ENCODE data around the gene ADGRG2. TPM values are rescaled to one million over a fixed set of nuclear protein-coding genes. Genes with fewer than 3 reads are reported as not detected.
"Not testable (repeated sequence)": the region's sequence is repeated elsewhere in the genome, so short reads cannot be mapped to it uniquely, and the experiment has no call there.

Gene ADGRG2
- total RNA-seq, 4 donors from 2014 or later = 0.11 to 0.16 TPM; not detected in 2

GRCh38 chrX:18981124-18981807, 141.0 kb downstream of the ADGRG2 start:
- Histone ChIP-seq H3K27me3 (no peaks in the 10 kb centered on the region), H3K9me3 (no peaks in the 10 kb centered on the region), H3K4me1 (peaks cover 5 to 10% of the 10 kb centered on the region in 2 donors), H3K36me3 (no peaks in the 10 kb centered on the region), H3K4me3 (no peak overlapping the region), H3K27ac (no peak overlapping the region)
- in situ Hi-C loops (cut with MboI; ENCODE audit: low sequenced_read_pairs in 4 of 4) (loop anchor here in 2 of 4 donors (25.0 kb wide), 1 partner anchor 356 kb away; the partner anchor contains the start of gene PDHA1 (in 2 of the 2)), intact Hi-C loops (cut with DNase I; ENCODE audit: low total_unique reads) (loop anchor here (10.0 kb wide), 3 partner anchors 364 to 1274 kb away; partner anchors contain the start of genes CDKL5 and PDHA1)
- DNase-seq (no peak), ATAC-seq (no peak)
- TF ChIP-seq CTCF (IDR thresholded peaks at IDR 0.05 in 4 of 5, conservative IDR thresholded peaks at IDR 0.05 in 1 of 5) = no peak
- no peak for TF ChIP-seq POLR2A (IDR thresholded peaks at IDR 0.05)

- H3K27ac ChIP-seq = peak overlapping the region in 1 of 4 donors; percentile 46
- not testable (repeated sequence) for H3K4me3 ChIP-seq
- in situ Hi-C loops (cut with MboI; ENCODE audit: low sequenced_read_pairs in 4 of 4) = loop anchor here in 2 of 4 donors (25.0 kb wide), 1 partner anchor 357 kb away; the partner anchor contains the start of gene PDHA1 (in 2 of the 2)
These were observed 142.0 kb downstream of the ADGRG2 start for GRCh38 chrX:18980262-18980661.

GRCh38 chrX:18974993-18975392, 147.3 kb downstream of the ADGRG2 start:
- no peak for DNase-seq
- in situ Hi-C loops (cut with MboI; ENCODE audit: low sequenced_read_pairs in 4 of 4) (loop anchor here in 2 of 4 donors (25.0 kb wide), 1 partner anchor 362 kb away; the partner anchor contains the start of gene PDHA1 (in 2 of the 2)), intact Hi-C loops (cut with DNase I; ENCODE audit: low total_unique reads) (no loop called here)
- H3K4me3 ChIP-seq = no peak overlapping the region
- no peaks in the 10 kb centered on the region for H3K27me3 ChIP-seq
- TF ChIP-seq POLR2A (IDR thresholded peaks at IDR 0.05) = no peak
- TF ChIP-seq CTCF (IDR thresholded peaks at IDR 0.05 in 4 of 5, conservative IDR thresholded peaks at IDR 0.05 in 1 of 5) = no peak
- H3K27ac ChIP-seq = no peak overlapping the region
- H3K36me3 ChIP-seq = no peaks in the 10 kb centered on the region
- ATAC-seq = no peak
- no peaks in the 10 kb centered on the region for H3K9me3 ChIP-seq
- peaks cover under 1 to 5% of the 10 kb centered on the region in 2 donors for H3K4me1 ChIP-seq

More at GRCh38 chrX:18980262-18980661, 142.0 kb downstream of the ADGRG2 start:
- intact Hi-C loops (cut with DNase I; ENCODE audit: low total_unique reads) = loop anchor here (10.0 kb wide), 3 partner anchors 365 to 1275 kb away; partner anchors contain the start of genes CDKL5 and PDHA1
- H3K36me3 ChIP-seq, DNase-seq, H3K27me3 ChIP-seq, ATAC-seq, H3K9me3 ChIP-seq: not testable (repeated sequence)
- H3K4me1 ChIP-seq = peaks cover 5 to 10% of the 10 kb centered on the region in 2 donors

GRCh38 chrX:18973527-18974192, 148.6 kb downstream of the ADGRG2 start:
- Histone ChIP-seq H3K27me3 (no peaks in the 10 kb centered on the region), H3K9me3 (no peaks in the 10 kb centered on the region), H3K4me3 (no peak overlapping the region), H3K4me1 (peaks cover 5 to 6% of the 10 kb centered on the region in 2 donors), H3K27ac (no peak overlapping the region), H3K36me3 (no peaks in the 10 kb centered on the region)
- intact Hi-C loops (cut with DNase I; ENCODE audit: low total_unique reads) (no loop called here), in situ Hi-C loops (cut with MboI; ENCODE audit: low sequenced_read_pairs in 4 of 4) (no loop called here)
- TF ChIP-seq CTCF (IDR thresholded peaks at IDR 0.05 in 4 of 5, conservative IDR thresholded peaks at IDR 0.05 in 1 of 5) = no peak
- TF ChIP-seq POLR2A (IDR thresholded peaks at IDR 0.05) = no peak
- DNase-seq (no peak), ATAC-seq (no peak)

GRCh38 chrX:18971506-18971905, 150.8 kb downstream of the ADGRG2 start:
- Histone ChIP-seq H3K27me3 (no peaks in the 10 kb centered on the region), H3K9me3 (no peaks in the 10 kb centered on the region), H3K36me3 (no peaks in the 10 kb centered on the region), H3K4me3 (no peak overlapping the region), H3K27ac (peak overlapping the region in 2 of 4 donors; percentile 0 to 49), H3K4me1 (peaks cover 5 to 6% of the 10 kb centered on the region in 2 donors)
- ATAC-seq (no peak), DNase-seq (no peak)
- TF ChIP-seq POLR2A (IDR thresholded peaks at IDR 0.05) = no peak
- no peak for TF ChIP-seq CTCF (IDR thresholded peaks at IDR 0.05 in 4 of 5, conservative IDR thresholded peaks at IDR 0.05 in 1 of 5)
- in situ Hi-C loops (cut with MboI; ENCODE audit: low sequenced_read_pairs in 4 of 4) = no loop called here
- intact Hi-C loops (cut with DNase I; ENCODE audit: low total_unique reads) = no loop called here
